ENCODE measurements around the gene ARSH. TPM values are rescaled to one million over a fixed set of nuclear protein-coding genes. Genes with fewer than 3 reads are reported as not detected.
"Not testable (repeated sequence)": the region's sequence is repeated elsewhere in the genome, so short reads cannot be mapped to it uniquely, and the experiment has no call there.

ARSH gene
- total RNA-seq, 2 experiments from 2014 or later, result not detected

GRCh38 chrX:3044196-3044595 is 37.9 kb downstream of the ARSH start:
- CTCF ChIA-PET, result no interaction called here

GRCh38 chrX:3044671-3045070 is 38.3 kb downstream of the ARSH start:
- DNase-seq, result no peak

More at GRCh38 chrX:3044196-3044595, 37.9 kb downstream of the ARSH start:
- Mint-ChIP-seq H3K27ac (no peak overlapping the region), H3K36me3 (ENCODE audit: low read depth) (no peaks in the 10 kb centered on the region), H3K4me3 (no peak overlapping the region), H3K4me1 (ENCODE audit: low read depth) (peaks cover 7% of the 10 kb centered on the region), H3K9me3 (no peaks in the 10 kb centered on the region), H3K27me3 (peaks cover 1% of the 10 kb centered on the region)
- no peak for DNase-seq
- POLR2A ChIA-PET, result no interaction called here
- intact Hi-C loops (cut with micrococcal nuclease), result no loop called here
- TF ChIP-seq CTCF (IDR thresholded peaks at IDR 0.05), result no peak
- no peak for ATAC-seq

GRCh38 chrX:3046253-3047240 is 40.2 kb downstream of the ARSH start:
- Mint-ChIP-seq H3K36me3 (ENCODE audit: low read depth) (no peaks in the 10 kb centered on the region), H3K9me3 (no peaks in the 10 kb centered on the region), H3K27me3 (no peaks in the 10 kb centered on the region), H3K4me1 (ENCODE audit: low read depth) (peaks cover 7% of the 10 kb centered on the region), H3K4me3 (no peak overlapping the region), H3K27ac (no peak overlapping the region)
- no peak for TF ChIP-seq CTCF (IDR thresholded peaks at IDR 0.05)
- ATAC-seq (peak; percentile 53), DNase-seq (peak; percentile 8)
- intact Hi-C loops (cut with micrococcal nuclease), result no loop called here
- CTCF ChIA-PET, result no interaction called here
- POLR2A ChIA-PET, result no interaction called here

More at GRCh38 chrX:3044671-3045070, 38.3 kb downstream of the ARSH start:
- no peak for ATAC-seq
- CTCF ChIA-PET, result no interaction called here
- Mint-ChIP-seq H3K4me3 (no peak overlapping the region), H3K36me3 (ENCODE audit: low read depth) (no peaks in the 10 kb centered on the region), H3K27me3 (peaks cover 1% of the 10 kb centered on the region), H3K9me3 (no peaks in the 10 kb centered on the region), H3K4me1 (ENCODE audit: low read depth) (peaks cover 7% of the 10 kb centered on the region), H3K27ac (no peak overlapping the region)
- TF ChIP-seq CTCF (IDR thresholded peaks at IDR 0.05), result no peak
- POLR2A ChIA-PET, result no interaction called here
- intact Hi-C loops (cut with micrococcal nuclease), result no loop called here

- CTCF ChIA-PET; H3K27me3 Mint-ChIP-seq; H3K36me3 Mint-ChIP-seq (ENCODE audit: low read depth); POLR2A ChIA-PET; H3K4me3 Mint-ChIP-seq; DNase-seq; H3K9me3 Mint-ChIP-seq; H3K4me1 Mint-ChIP-seq (ENCODE audit: low read depth); ATAC-seq; H3K27ac Mint-ChIP-seq; intact Hi-C loops (cut with micrococcal nuclease): not testable (repeated sequence)
Measured at GRCh38 chrX:3050523-3051175, 44.3 kb downstream of the ARSH start.

GRCh38 chrX:3052860-3053259 is 46.5 kb downstream of the ARSH start:
- H3K4me1 Mint-ChIP-seq (ENCODE audit: low read depth), result no peaks in the 10 kb centered on the region
- no peaks in the 10 kb centered on the region for H3K9me3 Mint-ChIP-seq
- POLR2A ChIA-PET, result interaction anchor here (0.7 kb wide), 1 partner anchor 22 kb away, joined by 3 read pairs; no protein-coding TSS in a partner anchor
- no peaks in the 10 kb centered on the region for H3K36me3 Mint-ChIP-seq (ENCODE audit: low read depth)
- ATAC-seq, result no peak
- H3K27me3 Mint-ChIP-seq, result no peaks in the 10 kb centered on the region
- CTCF ChIA-PET, result no interaction called here
- H3K4me3 Mint-ChIP-seq, result no peak overlapping the region
- intact Hi-C loops (cut with micrococcal nuclease), result no loop called here
- no peak overlapping the region for H3K27ac Mint-ChIP-seq
- DNase-seq, result no peak
- TF ChIP-seq CTCF (IDR thresholded peaks at IDR 0.05), result no peak
